Stimulated activated CD4-positive, alpha-beta T cell treated with anti-CD3 and anti-CD28 coated beads, Interleukin-2, amount 100 ng/mL, for 48 hours (primary cell): ENCODE measurements around the gene DGKZ.

Experiments used
- DNase-seq, 2 donors: peaks; one replicate each; pipeline ENCODE4 v3.0.0-alpha.2; 2020

Gene DGKZ

DNA sequence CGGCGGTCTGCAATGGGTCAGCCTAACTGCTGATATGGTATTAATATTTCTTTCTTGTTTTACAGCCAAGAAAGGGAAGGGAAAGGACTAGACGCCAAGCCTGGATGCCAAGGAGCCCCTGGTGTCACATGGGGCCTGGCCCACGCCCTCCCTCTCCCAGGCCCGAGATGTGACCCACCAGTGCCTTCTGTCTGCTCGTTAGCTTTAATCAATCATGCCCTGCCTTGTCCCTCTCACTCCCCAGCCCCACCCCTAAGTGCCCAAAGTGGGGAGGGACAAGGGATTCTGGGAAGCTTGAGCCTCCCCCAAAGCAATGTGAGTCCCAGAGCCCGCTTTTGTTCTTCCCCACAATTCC lies 36.1 kb downstream of the DGKZ start:
- DNase-seq = no peak

GRCh38 chr11:46383974-46384701 lies 36.9 kb downstream of the DGKZ start:
- DNase-seq = no peak

DNA sequence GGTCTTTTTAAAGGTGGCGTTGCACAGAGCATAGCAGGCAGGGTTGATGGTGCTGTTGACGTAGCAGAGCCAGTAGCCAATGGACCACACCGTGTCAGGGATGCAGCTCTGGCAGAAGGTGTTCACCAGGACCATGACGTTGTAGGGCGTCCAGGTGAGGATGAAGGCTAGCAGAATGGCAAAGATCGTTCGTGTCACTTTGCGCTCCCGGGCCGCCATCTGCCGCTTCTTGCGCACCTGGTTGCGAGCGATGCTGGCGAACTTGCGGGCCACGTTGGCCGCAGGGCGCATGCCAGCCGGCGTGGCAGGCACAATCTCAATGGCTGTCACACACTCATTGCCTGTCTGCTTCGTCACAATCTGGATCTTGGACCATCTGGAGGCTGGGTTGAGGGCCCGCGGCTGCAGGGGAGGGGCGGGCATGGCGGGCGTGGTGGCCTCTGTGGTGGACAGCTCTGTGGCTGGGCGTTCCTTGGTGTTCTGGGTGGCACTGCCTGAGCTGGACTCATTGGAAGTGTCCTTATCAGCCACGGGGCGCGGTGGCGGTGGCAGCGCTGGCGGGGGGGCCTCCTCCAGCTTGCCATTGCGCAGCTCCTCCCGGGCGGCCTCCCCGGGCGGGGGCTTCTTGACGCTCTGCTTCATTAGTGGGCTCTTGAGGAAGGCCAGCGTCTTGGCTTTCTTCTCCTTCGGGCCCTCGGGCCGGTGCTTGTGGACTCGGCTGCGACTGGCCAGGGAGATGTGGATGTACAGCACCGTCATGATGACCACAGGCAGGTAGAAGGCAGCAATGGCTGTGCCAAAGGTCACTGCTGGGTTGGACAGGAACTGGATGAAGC lies 38.1 kb downstream of the DGKZ start:
- DNase-seq = no peak

- no peak for DNase-seq
These were observed 38.8 kb downstream of the DGKZ start for GRCh38 chr11:46386005-46386578.

GRCh38 chr11:46386674-46387073 lies 39.4 kb downstream of the DGKZ start:
- DNase-seq = no peak

DNA sequence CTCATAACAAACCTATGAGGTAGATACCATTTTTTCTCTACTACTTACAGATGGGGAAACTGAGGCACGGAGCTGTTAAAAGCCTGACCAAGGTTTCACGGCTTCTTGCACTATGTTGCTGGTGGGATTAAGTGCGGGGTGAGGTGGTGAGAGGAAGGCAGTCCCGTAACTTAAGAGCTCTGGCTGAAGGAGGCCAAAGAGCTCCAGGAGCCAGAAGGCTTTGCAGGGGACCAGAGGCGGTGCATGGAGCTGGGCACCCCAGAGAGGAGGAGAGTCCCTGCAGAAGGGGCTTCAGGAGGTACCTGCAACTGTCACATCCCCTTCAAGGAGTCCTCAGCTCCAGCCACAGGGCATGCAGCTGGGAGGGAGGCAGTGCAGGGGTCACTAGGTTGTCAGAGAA lies 40.2 kb downstream of the DGKZ start:
- DNase-seq = no peak

GRCh38 chr11:46387919-46388618 lies 40.8 kb downstream of the DGKZ start:
- no peak for DNase-seq

- no peak for DNase-seq
These were observed 41.6 kb downstream of the DGKZ start for GRCh38 chr11:46388619-46389449.

GRCh38 chr11:46389450-46390330 lies 42.4 kb downstream of the DGKZ start:
- peak; percentile 65 for DNase-seq

- no peak for DNase-seq
These were observed 43.3 kb downstream of the DGKZ start for GRCh38 chr11:46390331-46391171.

GRCh38 chr11:46391186-46391577 lies 43.9 kb downstream of the DGKZ start:
- no peak for DNase-seq

DNA sequence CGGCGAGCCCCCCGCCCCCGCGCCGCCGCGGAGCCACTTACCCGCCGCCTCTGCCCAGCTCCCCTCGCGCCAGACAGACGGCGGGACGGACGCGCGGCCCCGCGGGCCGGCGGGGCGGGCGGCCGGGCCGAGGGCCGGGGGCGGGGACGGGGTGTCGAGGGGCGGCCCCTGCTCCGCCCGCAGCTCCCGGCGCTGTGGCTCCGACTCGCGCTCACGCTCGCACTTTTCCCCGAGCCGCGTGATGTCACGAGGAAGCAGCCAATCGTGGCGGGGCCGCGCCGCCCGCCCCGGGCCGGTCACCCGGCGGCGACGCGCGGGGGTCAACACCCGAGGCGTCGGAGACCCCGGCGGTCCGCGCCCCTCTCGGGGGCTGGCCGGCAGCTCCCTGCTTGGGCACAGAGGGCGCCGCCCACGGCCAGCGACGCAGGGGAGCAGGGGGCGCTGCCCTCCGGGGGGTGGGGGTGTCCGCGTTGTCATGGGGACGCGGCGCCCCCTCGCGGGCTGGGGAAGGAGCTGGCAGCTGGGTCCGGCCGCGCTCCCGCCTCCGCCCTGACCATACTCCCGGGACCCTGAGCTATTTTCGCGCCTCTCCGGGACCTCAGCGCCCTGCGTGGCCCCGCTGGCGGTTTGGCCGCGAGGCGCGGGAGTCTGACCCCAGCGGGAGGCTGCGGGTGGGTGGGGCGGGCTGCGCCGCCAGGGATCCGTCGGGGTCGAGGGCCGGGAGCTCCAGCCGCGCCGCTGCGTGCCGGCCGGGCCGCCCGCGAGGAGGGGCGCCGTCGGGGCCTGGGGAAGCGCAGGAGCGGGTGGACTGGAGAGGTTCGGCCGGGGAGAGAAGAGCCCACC lies 44.5 kb downstream of the DGKZ start, which contains the start of gene CHRM4:
Gene CHRM4 (minus strand): TSS at position 199 of the 843 bp plus-strand sequence. CDS start 5,219 bp downstream, outside the sequence.
- no peak for DNase-seq

DNA sequence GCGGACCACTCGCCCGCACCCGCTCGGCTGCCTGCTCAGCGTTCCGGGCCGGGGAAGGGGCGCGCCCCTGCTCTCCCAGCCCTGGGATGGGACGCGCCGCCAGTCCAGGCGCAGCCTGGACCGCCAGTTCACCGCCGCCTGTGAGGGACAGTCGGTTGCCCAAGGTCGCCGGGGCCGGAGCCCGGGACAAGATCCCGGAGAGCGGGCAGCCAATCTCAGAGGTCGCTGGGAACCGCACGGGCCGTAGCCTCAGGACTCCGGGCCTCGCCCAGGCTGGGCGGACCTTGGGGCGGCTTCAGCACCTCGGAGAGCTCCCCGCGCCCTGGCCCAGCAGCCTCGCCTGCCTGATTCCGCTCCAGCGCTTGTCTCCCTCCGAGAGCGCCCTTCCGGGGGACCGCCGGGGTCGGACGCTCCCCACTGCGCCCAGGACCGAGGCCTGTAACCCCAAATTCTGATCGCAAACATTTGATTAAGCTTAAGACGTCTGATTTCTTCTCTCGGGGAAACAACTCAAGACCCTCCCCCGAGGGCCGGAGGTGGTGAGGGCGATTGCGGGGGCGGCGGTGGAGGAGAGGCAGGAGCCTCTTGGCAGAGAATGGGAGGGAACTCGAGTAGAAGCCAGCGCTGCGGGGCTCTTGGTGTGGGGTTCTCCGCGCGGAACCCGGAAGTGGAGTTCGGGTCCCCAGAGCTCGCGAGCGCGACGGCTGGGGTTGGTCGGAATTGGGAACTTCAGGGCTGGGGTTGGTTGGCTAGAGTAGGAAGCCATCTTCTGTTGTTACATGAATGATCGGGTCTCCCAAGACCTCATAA lies 45.4 kb downstream of the DGKZ start:
- peak; percentile 73 to 81 for DNase-seq

- no peak for DNase-seq
These were observed 46.0 kb downstream of the DGKZ start for GRCh38 chr11:46393231-46393616.

DNA sequence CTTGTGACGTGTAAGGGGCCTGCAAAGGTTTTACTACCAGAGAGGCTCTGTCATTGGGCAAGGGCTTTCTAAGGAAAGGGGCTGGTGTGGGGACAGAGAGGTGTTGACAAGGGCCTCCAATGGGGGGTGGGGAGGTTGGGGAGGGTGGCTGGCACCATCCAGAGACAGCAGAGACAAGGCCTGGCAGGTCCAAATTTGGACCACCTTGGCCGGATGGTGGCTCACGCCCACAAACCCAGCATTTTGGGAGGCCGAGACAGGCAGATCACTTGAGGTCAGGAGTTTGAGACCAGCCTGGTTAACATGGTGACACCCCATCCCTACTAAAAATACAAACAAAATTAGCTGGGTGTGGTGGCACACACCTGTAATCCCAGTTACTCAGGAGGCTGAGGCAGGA lies 46.5 kb downstream of the DGKZ start:
- no peak for DNase-seq

- DNase-seq = no peak
These were observed 50.3 kb downstream of the DGKZ start for GRCh38 chr11:46397526-46397925.

- no peak for DNase-seq
These were observed 56.0 kb downstream of the DGKZ start for GRCh38 chr11:46402957-46403902.
